Measurements from ENCODE around the gene KRTAP9-3. TPM values are rescaled to one million over a fixed set of nuclear protein-coding genes. Genes with fewer than 3 reads are reported as not detected.
"Not testable (repeated sequence)": the region's sequence is repeated elsewhere in the genome, so short reads cannot be mapped to it uniquely, and the experiment has no call there.

Gene KRTAP9-3
- total RNA-seq, 4 donors from 2014 or later, result not detected

GRCh38 chr17:41271858-41272257 lies 39.6 kb downstream of the KRTAP9-3 start:
- WGBS, 2 donors (ENCODE audit: low coverage in 1 of 2), result no CpG with 5 or more reads among the region's 1 CpG
- no peak for ATAC-seq
- no peak overlapping the region for H3K4me3 ChIP-seq

GRCh38 chr17:41275648-41276190 lies 43.5 kb downstream of the KRTAP9-3 start, which contains the start of gene KRTAP9-7:
Gene KRTAP9-7, plus strand, starts transcription at chr17:41275698. Its CDS starts 0 bp downstream, at chr17:41275698.
- not testable (repeated sequence) for H3K9me3 ChIP-seq, ATAC-seq, H3K4me1 ChIP-seq, H3K4me3 ChIP-seq, H3K27ac ChIP-seq, H3K36me3 ChIP-seq
- WGBS, 2 donors (ENCODE audit: low coverage in 1 of 2), result no CpG with 5 or more reads among the region's 3 CpGs
- H3K27me3 ChIP-seq, result peaks cover 10% of the 10 kb centered on the region

More at GRCh38 chr17:41271858-41272257, 39.6 kb downstream of the KRTAP9-3 start:
- no peaks in the 10 kb centered on the region for H3K36me3 ChIP-seq
- H3K27ac ChIP-seq, result no peak overlapping the region
- no peaks in the 10 kb centered on the region for H3K9me3 ChIP-seq
- peaks cover 5% of the 10 kb centered on the region for H3K27me3 ChIP-seq
- TF ChIP-seq POLR2A (IDR thresholded peaks at IDR 0.05) (no peak), CTCF (IDR thresholded peaks at IDR 0.05) (no peak), POLR2AphosphoS5 (IDR thresholded peaks at IDR 0.05) (no peak), EP300 (IDR thresholded peaks at IDR 0.05) (no peak)
- H3K4me1 ChIP-seq, result no peaks in the 10 kb centered on the region

GRCh38 chr17:41278176-41278955 lies 46.1 kb downstream of the KRTAP9-3 start:
- Histone ChIP-seq H3K4me3 (no peak overlapping the region), H3K4me1 (no peaks in the 10 kb centered on the region), H3K27me3 (peaks cover 21% of the 10 kb centered on the region), H3K9me3 (no peaks in the 10 kb centered on the region), H3K36me3 (no peaks in the 10 kb centered on the region), H3K27ac (no peak overlapping the region)
- WGBS, 2 donors (ENCODE audit: low coverage in 1 of 2), result 73 to 100% methylated on average over 1 to 3 of the region's 3 CpGs
- TF ChIP-seq POLR2AphosphoS5 (IDR thresholded peaks at IDR 0.05) (no peak), POLR2A (IDR thresholded peaks at IDR 0.05) (no peak), CTCF (IDR thresholded peaks at IDR 0.05) (no peak), EP300 (IDR thresholded peaks at IDR 0.05) (no peak)
- no peak for ATAC-seq

Small RNA genes lying within 50 kb of the gene (small RNA-seq; reads per million reads assigned to genes)
- gene KRTAP4-17P (0 reads per million in 4 donors), gene KRTAP9-10P (0 reads per million in 4 donors)

Other genes with a start within 250 kb of the KRTAP9-3 start
- not detected for gene KRT40, start 248.1 kb upstream of the KRTAP9-3 start, total RNA-seq
- not detected for gene KRTAP3-3, start 238.3 kb upstream of the KRTAP9-3 start, total RNA-seq
- not detected for gene KRTAP3-2, start 232.5 kb upstream of the KRTAP9-3 start, total RNA-seq
- not detected for gene KRTAP3-1, start 223.3 kb upstream of the KRTAP9-3 start, total RNA-seq
- not detected for gene KRTAP1-5, start 205.2 kb upstream of the KRTAP9-3 start, total RNA-seq
- not detected for gene KRTAP1-4, start 202.3 kb upstream of the KRTAP9-3 start, total RNA-seq
- gene KRTAP1-3, start 197.6 kb upstream of the KRTAP9-3 start, total RNA-seq, result not detected
- not detected for gene KRTAP1-1, start 191.0 kb upstream of the KRTAP9-3 start, total RNA-seq
- not detected for gene KRTAP2-1, start 185.1 kb upstream of the KRTAP9-3 start, total RNA-seq
- gene KRTAP2-2, start 177.2 kb upstream of the KRTAP9-3 start, total RNA-seq, result not detected
- not detected for gene KRTAP2-3, start 172.3 kb upstream of the KRTAP9-3 start, total RNA-seq
- gene KRTAP2-4, start 166.6 kb upstream of the KRTAP9-3 start, total RNA-seq, result not detected
- not detected for gene KRTAP4-7, start 148.3 kb upstream of the KRTAP9-3 start, total RNA-seq
- not detected for gene KRTAP4-8, start 134.3 kb upstream of the KRTAP9-3 start, total RNA-seq
- gene KRTAP4-16, start 130.2 kb upstream of the KRTAP9-3 start, total RNA-seq, result not detected
- not detected for gene KRTAP4-9, start 127.1 kb upstream of the KRTAP9-3 start, total RNA-seq
- not detected for gene KRTAP4-11, start 114.1 kb upstream of the KRTAP9-3 start, total RNA-seq
- not detected for gene KRTAP4-12, start 108.3 kb upstream of the KRTAP9-3 start, total RNA-seq
- not detected for gene KRTAP4-6, start 91.9 kb upstream of the KRTAP9-3 start, total RNA-seq
- gene KRTAP4-5, start 82.6 kb upstream of the KRTAP9-3 start, total RNA-seq, result not detected
- gene KRTAP4-4, start 71.7 kb upstream of the KRTAP9-3 start, total RNA-seq, result not detected
- not detected for gene KRTAP4-3, start 64.2 kb upstream of the KRTAP9-3 start, total RNA-seq
- not detected for gene KRTAP4-2, start 54.2 kb upstream of the KRTAP9-3 start, total RNA-seq
- gene KRTAP4-1, start 47.5 kb upstream of the KRTAP9-3 start, total RNA-seq, result not detected
- not detected for gene KRTAP9-1, start 42.6 kb upstream of the KRTAP9-3 start, total RNA-seq
- gene KRTAP9-2, start 5.8 kb upstream of the KRTAP9-3 start, total RNA-seq, result not detected
- gene KRTAP9-8, start 5.5 kb downstream of the KRTAP9-3 start, total RNA-seq, result not detected
- gene KRTAP9-4, start 17.2 kb downstream of the KRTAP9-3 start, total RNA-seq, result not detected
- gene KRTAP9-9, start 22.9 kb downstream of the KRTAP9-3 start, total RNA-seq, result not detected
- gene KRTAP9-6, start 32.9 kb downstream of the KRTAP9-3 start, total RNA-seq, result not detected
- under 1 TPM in 1 of 4 donors, not detected in 3; 0.66 TPM for gene KRTAP9-7, start 43.2 kb downstream of the KRTAP9-3 start, total RNA-seq
- not detected for gene KRTAP29-1, start 70.4 kb downstream of the KRTAP9-3 start, total RNA-seq
- not detected for gene KRTAP16-1, start 76.9 kb downstream of the KRTAP9-3 start, total RNA-seq
- not detected for gene KRTAP17-1, start 83.3 kb downstream of the KRTAP9-3 start, total RNA-seq
- gene KRT33A, start 118.4 kb downstream of the KRTAP9-3 start, total RNA-seq, result not detected
- gene KRT33B, start 137.4 kb downstream of the KRTAP9-3 start, total RNA-seq, result not detected
- gene KRT34, start 149.9 kb downstream of the KRTAP9-3 start, total RNA-seq, result under 1 TPM in 1 of 4 donors, not detected in 3; 0.27 TPM
- gene KRT31, start 165.2 kb downstream of the KRTAP9-3 start, total RNA-seq, result not detected
- gene KRT37, start 192.1 kb downstream of the KRTAP9-3 start, total RNA-seq, result not detected
- gene KRT38, start 208.5 kb downstream of the KRTAP9-3 start, total RNA-seq, result not detected
- gene KRT32, start 234.9 kb downstream of the KRTAP9-3 start, total RNA-seq, result under 1 TPM in 1 of 4 donors, not detected in 3; 0.13 TPM
- not detected for gene KRT35, start 248.7 kb downstream of the KRTAP9-3 start, total RNA-seq